Measurements from ENCODE around the gene ASB11. TPM values are rescaled to one million over a fixed set of nuclear protein-coding genes. Genes with fewer than 3 reads are reported as not detected.

The ASB11 gene
- total RNA-seq, 1 experiment from 2014 or later: not detected

GRCh38 chrX:15241301-15241700 is 74.1 kb downstream of the ASB11 start:
- no TSS peak for BruUV-seq (replicated peaks)
- Mint-ChIP-seq H3K4me1 (ENCODE audit: low read depth, unreplicated experiment) (no peaks in the 10 kb centered on the region), H3K4me3 (ENCODE audit: unreplicated experiment) (no peak overlapping the region), H3K27ac (ENCODE audit: unreplicated experiment) (no peak overlapping the region), H3K36me3 (ENCODE audit: insufficient read depth, unreplicated experiment) (no peaks in the 10 kb centered on the region), H3K9me3 (ENCODE audit: unreplicated experiment) (no peaks in the 10 kb centered on the region), H3K27me3 (ENCODE audit: insufficient read depth, unreplicated experiment) (no peaks in the 10 kb centered on the region)
- ChIA-PET POLR2A (no interaction called here), CTCF (no interaction called here)
- H3K4me3 ChIP-seq (ENCODE audit: low read depth, low read length): no peak overlapping the region
- no peaks in the 10 kb centered on the region for H3K27me3 ChIP-seq (replicated peaks; ENCODE audit: control insufficient read depth, insufficient read depth, low read length)
- DNase-seq: no peak
- no peak for TF ChIP-seq CTCF (IDR thresholded peaks at IDR 0.05; ENCODE audit: insufficient read depth in 1 of 2, low read depth in 1 of 2, low read length in 1 of 2, severe bottlenecking in 1 of 2, unreplicated experiment in 1 of 2)
- H3K4me1 ChIP-seq: no peaks in the 10 kb centered on the region
- H3K36me3 ChIP-seq (ENCODE audit: control insufficient read depth, insufficient read depth, low read length): no peaks in the 10 kb centered on the region
- H3K9me3 ChIP-seq: no peaks in the 10 kb centered on the region
- intact Hi-C loops (cut with micrococcal nuclease; ENCODE audit: unreplicated experiment): no loop called here

DNA sequence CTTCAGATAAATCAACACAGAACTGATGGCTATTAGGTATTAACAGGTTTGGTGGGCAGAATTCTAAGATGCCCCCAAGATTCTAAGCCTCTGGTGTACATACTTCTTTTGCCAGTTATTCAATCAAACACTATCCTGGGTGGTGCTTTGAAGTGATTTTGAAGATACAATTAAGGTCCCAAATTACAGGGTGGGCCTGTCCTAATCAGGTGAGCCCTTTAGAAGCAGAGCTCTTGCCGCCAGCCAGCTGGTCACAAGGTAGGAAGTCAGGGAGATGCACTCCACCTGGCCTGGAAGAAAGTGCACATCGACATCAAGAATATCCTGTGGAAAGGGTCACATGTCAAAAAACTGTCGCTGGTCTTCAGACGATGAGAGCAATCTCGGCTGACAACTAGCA is 75.0 kb downstream of the ASB11 start:
- H3K4me3 Mint-ChIP-seq (ENCODE audit: unreplicated experiment): no peak overlapping the region
- no peaks in the 10 kb centered on the region for H3K4me1 Mint-ChIP-seq (ENCODE audit: low read depth, unreplicated experiment)
- no peaks in the 10 kb centered on the region for H3K9me3 ChIP-seq
- no peaks in the 10 kb centered on the region for H3K36me3 ChIP-seq (ENCODE audit: control insufficient read depth, insufficient read depth, low read length)
- no peak overlapping the region for H3K4me3 ChIP-seq (ENCODE audit: low read depth, low read length)
- DNase-seq: no peak
- intact Hi-C loops (cut with micrococcal nuclease; ENCODE audit: unreplicated experiment): no loop called here
- no peak for TF ChIP-seq CTCF (IDR thresholded peaks at IDR 0.05; ENCODE audit: insufficient read depth in 1 of 2, low read depth in 1 of 2, low read length in 1 of 2, severe bottlenecking in 1 of 2, unreplicated experiment in 1 of 2)
- no peak overlapping the region for H3K27ac Mint-ChIP-seq (ENCODE audit: unreplicated experiment)
- no TSS peak for BruUV-seq (replicated peaks)
- ChIA-PET CTCF (no interaction called here), POLR2A (no interaction called here)
- no peaks in the 10 kb centered on the region for H3K9me3 Mint-ChIP-seq (ENCODE audit: unreplicated experiment)
- no peaks in the 10 kb centered on the region for H3K27me3 Mint-ChIP-seq (ENCODE audit: insufficient read depth, unreplicated experiment)
- no peaks in the 10 kb centered on the region for H3K36me3 Mint-ChIP-seq (ENCODE audit: insufficient read depth, unreplicated experiment)
- no peaks in the 10 kb centered on the region for H3K27me3 ChIP-seq (replicated peaks; ENCODE audit: control insufficient read depth, insufficient read depth, low read length)
- H3K4me1 ChIP-seq: no peaks in the 10 kb centered on the region

- POLR2A ChIA-PET: no interaction called here
- intact Hi-C loops (cut with micrococcal nuclease; ENCODE audit: unreplicated experiment): no loop called here
- no peaks in the 10 kb centered on the region for H3K27me3 ChIP-seq (replicated peaks; ENCODE audit: control insufficient read depth, insufficient read depth, low read length)
- Mint-ChIP-seq H3K27me3 (ENCODE audit: insufficient read depth, unreplicated experiment) (no peaks in the 10 kb centered on the region), H3K4me3 (ENCODE audit: unreplicated experiment) (no peak overlapping the region), H3K9me3 (ENCODE audit: unreplicated experiment) (no peaks in the 10 kb centered on the region), H3K36me3 (ENCODE audit: insufficient read depth, unreplicated experiment) (no peaks in the 10 kb centered on the region), H3K4me1 (ENCODE audit: low read depth, unreplicated experiment) (no peaks in the 10 kb centered on the region), H3K27ac (ENCODE audit: unreplicated experiment) (no peak overlapping the region)
- DNase-seq: no peak
- BruUV-seq (replicated peaks): no TSS peak
- no peak overlapping the region for H3K4me3 ChIP-seq (ENCODE audit: low read depth, low read length)
- no peaks in the 10 kb centered on the region for H3K4me1 ChIP-seq
- H3K9me3 ChIP-seq: no peaks in the 10 kb centered on the region
- CTCF ChIA-PET: no interaction called here
- TF ChIP-seq CTCF (IDR thresholded peaks at IDR 0.05; ENCODE audit: insufficient read depth in 1 of 2, low read depth in 1 of 2, low read length in 1 of 2, severe bottlenecking in 1 of 2, unreplicated experiment in 1 of 2): no peak
- no peaks in the 10 kb centered on the region for H3K36me3 ChIP-seq (ENCODE audit: control insufficient read depth, insufficient read depth, low read length)
Measured at GRCh38 chrX:15236146-15236545, 79.3 kb downstream of the ASB11 start.
